Testis (tissue), 3 donors: ENCODE measurements around the gene RETREG2. TPM values are rescaled to one million over a fixed set of nuclear protein-coding genes. Genes with fewer than 3 reads are reported as not detected.

Source experiments
- DNase-seq: peaks from one replicate; pipeline ENCODE4 v3.0.0-alpha.2; 2019
- H3K27ac ChIP-seq, 2 donors: fragments of 200-600 bp; sonication (generic); one replicate each; pipeline ENCODE4 v1.5.1; 2019
- H3K27me3 ChIP-seq: fragments of 200-600 bp; sonication (generic); one replicate; pipeline ENCODE4 v1.5.1; 2019
- H3K36me3 ChIP-seq: fragments of 200-600 bp; sonication (generic); one replicate; pipeline ENCODE4 v1.5.1; 2017; ENCODE audit warnings: low read depth; ENCODE audit errors: missing control alignments
- H3K4me1 ChIP-seq: fragments of 200-600 bp; sonication (generic); one replicate; pipeline ENCODE4 v1.5.1; 2019
- H3K4me3 ChIP-seq, 2 donors: fragments of 200-600 bp; sonication (generic); one replicate each; pipeline ENCODE4 v1.5.1; 2017 to 2019
- H3K9me3 ChIP-seq: fragments of 200-600 bp; sonication (generic); one replicate; pipeline ENCODE4 v1.5.1; 2017
- POLR2A ChIP-seq: fragments of 450-650 bp; IDR thresholded peaks from one replicate; pipeline ENCODE4 v1.6.1; 2017; ENCODE audit warnings: antibody characterized with exemption, mild to moderate bottlenecking, moderate library complexity
- WGBS, 2 donors: methylation state at CpG; one replicate each; pipeline ENCODE4 v1.1.5; 2018; 5-methylcytosine and 5-hydroxymethylcytosine counted together
- intact Hi-C: fragments of 100-400 bp; cut with DNase I; formaldehyde crosslinking; loops from one replicate; pipeline ENCODE4 v1.15.1; 2023; ENCODE audit warnings: low total_unique reads
- polyA plus RNA-seq: library from polyadenylated mRNA; stranded (reverse); fragments of 350-450 nt; fragmentation: Illumina TruSeq; extraction: RNeasy Lipid Tissue Mini Kit (QIAGEN cat#74804); gene quantifications from one replicate; pipeline ENCODE4 v1.2.3, GENCODE V29; 2014; ENCODE audit warnings: low read depth, low replicate concordance; ENCODE audit not compliant: insufficient read depth
- total RNA-seq, 2 donors: library from RNA; depleted of rRNA; stranded (reverse); fragments of >200 nt; gene quantifications; one replicate each; pipeline ENCODE4 v1.2.3, GENCODE V29; 2016
- TF ChIP-seq, protein P1 (sequence below), 3 experiments: fragments of 450-650 bp in 2 of 3; fragments of 200-600 bp in 1 of 3; sonication (generic) in 1 of 3; IDR thresholded peaks; one replicate each; pipeline ENCODE4 v1.5.1; 2016 to 2019; ENCODE audit warnings: antibody characterized with exemption in 3 of 3, mild to moderate bottlenecking in 2 of 3, moderate library complexity in 1 of 3

Gene RETREG2
- total and polyA plus RNA-seq, 3 donors from 2014 or later, result 135 to 441 (median 138) TPM

DNA sequence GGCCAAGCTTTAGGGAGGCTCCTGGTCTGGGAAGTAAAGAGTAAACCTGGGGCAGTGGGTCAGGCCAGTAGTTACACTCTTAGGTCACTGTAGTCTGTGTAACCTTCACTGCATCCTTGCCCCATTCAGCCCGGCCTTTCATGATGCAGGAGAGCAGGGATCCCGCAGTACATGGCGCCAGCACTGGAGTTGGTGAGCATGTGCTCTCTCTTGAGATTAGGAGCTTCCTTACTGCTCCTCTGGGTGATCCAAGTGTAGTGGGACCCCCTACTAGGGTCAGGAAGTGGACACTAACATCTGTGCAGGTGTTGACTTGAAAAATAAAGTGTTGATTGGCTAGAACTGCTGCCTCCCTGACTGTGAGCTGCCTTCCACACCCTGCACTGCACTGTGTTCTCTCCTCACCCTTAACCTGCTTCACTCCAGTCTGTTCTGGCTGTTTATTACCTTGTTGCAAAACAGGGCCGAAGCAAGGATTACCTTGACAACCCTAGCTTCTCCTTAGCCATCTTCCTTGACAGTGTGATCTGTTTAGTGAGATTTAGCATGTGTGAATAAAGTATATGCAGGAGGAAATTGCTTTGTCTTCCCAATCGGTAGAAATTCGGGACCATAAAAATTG is 5.2 kb downstream of the RETREG2 start:
- 92 to 93% methylated on average over 6 of the region's 6 CpGs for WGBS, 2 donors
- no peaks in the 10 kb centered on the region for H3K9me3 ChIP-seq
- H3K27ac ChIP-seq, result no peak overlapping the region
- H3K4me1 ChIP-seq, result peaks cover 11% of the 10 kb centered on the region
- H3K36me3 ChIP-seq, result no peaks in the 10 kb centered on the region
- no peaks in the 10 kb centered on the region for H3K27me3 ChIP-seq
- intact Hi-C loops, result no loop called here
- TF ChIP-seq, protein P1, sequence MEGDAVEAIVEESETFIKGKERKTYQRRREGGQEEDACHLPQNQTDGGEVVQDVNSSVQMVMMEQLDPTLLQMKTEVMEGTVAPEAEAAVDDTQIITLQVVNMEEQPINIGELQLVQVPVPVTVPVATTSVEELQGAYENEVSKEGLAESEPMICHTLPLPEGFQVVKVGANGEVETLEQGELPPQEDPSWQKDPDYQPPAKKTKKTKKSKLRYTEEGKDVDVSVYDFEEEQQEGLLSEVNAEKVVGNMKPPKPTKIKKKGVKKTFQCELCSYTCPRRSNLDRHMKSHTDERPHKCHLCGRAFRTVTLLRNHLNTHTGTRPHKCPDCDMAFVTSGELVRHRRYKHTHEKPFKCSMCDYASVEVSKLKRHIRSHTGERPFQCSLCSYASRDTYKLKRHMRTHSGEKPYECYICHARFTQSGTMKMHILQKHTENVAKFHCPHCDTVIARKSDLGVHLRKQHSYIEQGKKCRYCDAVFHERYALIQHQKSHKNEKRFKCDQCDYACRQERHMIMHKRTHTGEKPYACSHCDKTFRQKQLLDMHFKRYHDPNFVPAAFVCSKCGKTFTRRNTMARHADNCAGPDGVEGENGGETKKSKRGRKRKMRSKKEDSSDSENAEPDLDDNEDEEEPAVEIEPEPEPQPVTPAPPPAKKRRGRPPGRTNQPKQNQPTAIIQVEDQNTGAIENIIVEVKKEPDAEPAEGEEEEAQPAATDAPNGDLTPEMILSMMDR (IDR thresholded peaks at IDR 0.05), result no peak
- no peak for TF ChIP-seq POLR2A
- DNase-seq, result peak; percentile 13
- H3K4me3 ChIP-seq, result no peak overlapping the region

DNA sequence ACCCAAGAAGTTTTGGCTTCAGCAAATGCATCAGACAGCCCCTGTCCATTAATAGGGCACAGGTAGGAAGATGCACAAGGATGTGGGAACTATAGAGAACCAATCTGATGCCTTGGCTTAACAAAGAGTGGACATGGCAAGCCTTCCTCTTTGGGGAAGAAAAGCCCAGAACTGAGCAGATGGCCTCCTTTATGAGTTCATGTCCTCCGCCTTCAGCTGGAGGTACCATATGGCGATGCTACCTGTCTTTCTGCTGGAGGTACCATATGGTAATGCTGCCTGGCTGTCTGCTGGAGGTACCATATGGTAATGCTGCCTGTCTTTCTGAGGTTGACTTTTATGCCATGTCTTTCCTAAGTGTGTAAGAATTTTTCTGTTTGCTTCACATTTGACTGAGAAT is 6.0 kb downstream of the RETREG2 start:
- DNase-seq, result peak; percentile 7

DNA sequence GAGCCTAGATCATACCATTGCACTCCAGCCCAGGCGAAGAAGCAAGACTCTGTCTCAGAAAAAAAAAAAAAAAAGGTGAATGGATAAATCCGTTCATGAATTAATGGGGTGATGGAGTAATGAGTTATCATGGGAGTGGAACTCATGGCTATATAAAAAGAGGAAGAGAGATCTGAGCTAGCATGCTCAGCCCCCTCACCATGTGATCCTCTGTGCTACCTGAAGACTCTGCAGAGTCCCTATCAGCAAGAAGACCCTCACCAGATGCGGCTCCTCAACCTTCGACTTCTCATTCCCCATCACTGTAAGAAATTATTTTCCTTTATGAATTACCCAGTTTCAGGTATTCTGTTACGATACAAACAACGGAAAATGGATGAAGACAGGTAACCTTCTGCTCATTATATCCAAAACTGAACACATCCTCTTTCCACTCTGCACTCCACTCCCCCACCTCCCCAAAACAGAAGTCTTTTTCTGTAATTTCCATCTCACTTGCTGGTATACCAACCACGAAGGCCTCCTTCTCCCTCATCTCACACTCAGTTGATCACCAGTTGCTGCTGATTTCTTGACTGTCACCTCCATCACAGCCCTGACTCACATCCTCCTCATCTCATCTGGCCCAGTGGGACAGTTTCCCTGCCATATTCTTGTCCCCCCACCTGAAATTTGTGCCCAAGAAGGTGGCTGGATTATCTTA is 8.8 kb downstream of the RETREG2 start:
- intact Hi-C loops, result no loop called here
- Histone ChIP-seq H3K4me3 (no peak overlapping the region), H3K27ac (no peak overlapping the region), H3K9me3 (no peaks in the 10 kb centered on the region), H3K36me3 (no peaks in the 10 kb centered on the region), H3K4me1 (no peaks in the 10 kb centered on the region), H3K27me3 (no peaks in the 10 kb centered on the region)
- TF ChIP-seq POLR2A, result no peak
- TF ChIP-seq, protein P1 (IDR thresholded peaks at IDR 0.05), result no peak
- no peak for DNase-seq
- WGBS, 2 donors, result 88 to 90% methylated on average over 7 of the region's 7 CpGs

More for the DNA sequence above, 6.0 kb downstream of the RETREG2 start:
- intact Hi-C loops, result no loop called here
- Histone ChIP-seq H3K4me1 (peaks cover 5% of the 10 kb centered on the region), H3K4me3 (no peak overlapping the region), H3K36me3 (no peaks in the 10 kb centered on the region), H3K27ac (no peak overlapping the region), H3K27me3 (no peaks in the 10 kb centered on the region), H3K9me3 (no peaks in the 10 kb centered on the region)
- WGBS, 2 donors, result 98 to 100% methylated on average over 2 of the region's 2 CpGs
- TF ChIP-seq, protein P1 (IDR thresholded peaks at IDR 0.05), result no peak
- no peak for TF ChIP-seq POLR2A

- intact Hi-C loops, result no loop called here
- Histone ChIP-seq H3K4me1 (peaks cover 3% of the 10 kb centered on the region), H3K4me3 (no peak overlapping the region), H3K36me3 (no peaks in the 10 kb centered on the region), H3K27ac (no peak overlapping the region), H3K27me3 (no peaks in the 10 kb centered on the region), H3K9me3 (no peaks in the 10 kb centered on the region)
- no peak for DNase-seq
- WGBS, 2 donors, result 82 to 100% methylated on average over 1 of the region's 1 CpG
- TF ChIP-seq, protein P1 (IDR thresholded peaks at IDR 0.05), result no peak
- TF ChIP-seq POLR2A, result no peak
These were observed 19.3 kb downstream of the RETREG2 start for GRCh38 chr2:219197388-219197787.
